ENCODE data around the gene CSNK1G3.

CSNK1G3 gene

DNA sequence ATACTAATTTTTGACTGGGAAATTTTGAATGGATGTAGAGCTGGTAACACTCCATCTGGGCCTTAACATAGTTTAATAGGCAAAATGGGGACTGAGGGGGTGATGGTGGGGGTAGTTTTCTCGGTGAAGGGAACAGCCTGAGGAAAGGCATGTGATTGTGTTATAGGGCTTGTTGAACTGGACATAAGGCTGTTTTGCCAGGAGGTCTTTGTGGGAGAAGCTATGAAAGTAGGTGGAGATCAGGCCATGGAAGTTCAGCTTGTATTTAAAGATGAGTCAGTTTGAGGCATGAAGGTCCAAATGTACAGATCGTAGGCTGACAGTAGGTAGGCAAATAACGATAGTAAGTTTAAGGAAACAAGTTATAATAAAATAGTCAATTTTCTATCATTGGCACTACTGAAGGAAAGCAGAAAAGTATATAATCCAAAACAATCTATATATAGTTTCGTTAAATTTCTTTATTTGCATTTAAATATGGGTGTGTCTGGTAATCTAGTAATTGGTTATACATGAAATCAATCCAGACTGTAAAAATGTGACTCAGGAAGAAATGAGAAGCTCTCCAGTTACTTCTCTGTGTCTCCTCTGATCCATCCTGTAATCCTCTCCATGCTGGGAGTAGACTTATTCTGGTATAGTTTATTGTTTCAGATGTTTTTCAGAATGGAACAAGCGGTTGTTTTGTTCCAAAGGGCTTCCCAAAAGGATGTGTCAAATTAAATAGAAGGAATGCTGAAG, 2.8 kb downstream of the CSNK1G3 start:
- no peak for DNase-seq

DNA sequence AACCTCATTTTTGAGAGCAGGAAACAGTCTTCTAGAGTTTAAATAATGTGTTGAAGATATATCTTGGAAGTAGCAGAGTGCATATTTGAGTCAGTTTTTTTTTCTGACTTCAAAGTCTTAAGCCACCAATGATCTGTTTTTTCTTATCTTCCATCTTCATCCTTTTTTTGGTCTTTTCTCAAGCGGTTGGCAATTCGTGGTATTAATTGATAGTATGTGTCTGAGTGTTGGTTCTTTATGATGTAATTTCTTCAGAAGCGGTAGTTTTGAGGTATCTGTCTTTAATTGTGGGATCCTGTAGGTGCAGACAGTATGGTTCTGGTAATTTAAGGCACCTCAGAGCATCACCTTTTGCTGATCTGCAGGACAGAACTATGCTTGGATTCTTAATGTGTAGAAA, 3.9 kb downstream of the CSNK1G3 start:
- DNase-seq = no peak

- no peak for DNase-seq
Measured at GRCh38 chr5:123517476-123517875, 5.5 kb downstream of the CSNK1G3 start.

GRCh38 chr5:123518111-123518510, 6.1 kb downstream of the CSNK1G3 start:
- no peak for DNase-seq

DNA sequence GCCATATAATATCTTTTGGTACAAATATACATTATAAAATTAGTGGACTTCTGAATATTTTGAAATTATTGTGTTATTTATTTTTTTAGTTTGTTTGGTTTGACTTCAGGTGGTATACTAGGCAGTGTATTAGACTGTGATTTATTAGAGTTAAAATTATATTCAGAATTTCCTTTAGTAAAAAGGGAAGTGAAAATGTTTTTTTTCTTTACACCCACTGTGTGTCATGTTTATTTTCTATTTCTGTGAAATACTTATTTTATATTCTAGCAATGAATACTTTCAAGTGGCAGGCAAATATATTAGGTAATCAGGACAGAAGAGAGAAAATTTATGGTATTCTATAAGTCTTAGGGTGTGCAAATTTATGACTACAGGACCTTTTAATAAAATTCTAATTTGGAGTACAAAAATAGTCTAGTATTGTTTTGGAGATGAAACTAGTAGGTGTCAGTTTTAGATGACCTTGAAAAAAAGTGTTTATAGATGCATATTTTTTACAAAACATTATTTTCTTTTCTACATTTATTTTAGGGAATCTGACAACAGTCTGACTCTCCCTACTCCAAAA, 8.8 kb downstream of the CSNK1G3 start:
- no peak for DNase-seq

DNA sequence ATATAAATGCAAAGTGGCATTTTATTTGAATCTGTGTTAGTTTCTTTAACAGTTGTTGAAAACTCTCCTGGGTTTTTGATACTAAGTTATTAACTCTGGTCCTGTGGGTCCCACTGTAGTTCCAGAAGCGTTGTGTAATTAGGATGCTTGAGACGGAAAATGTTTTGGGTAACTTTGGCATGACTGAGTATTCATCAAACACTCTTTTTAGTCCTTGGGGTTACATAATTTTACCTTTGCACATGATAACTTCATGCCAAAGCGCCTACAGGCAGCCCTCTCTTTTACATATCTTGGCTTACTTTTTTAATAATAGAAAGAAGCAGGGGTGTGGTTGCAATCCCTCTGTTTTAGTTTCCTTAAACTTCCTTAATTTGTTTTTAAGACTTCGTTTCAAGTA, 12.2 kb downstream of the CSNK1G3 start:
- no peak for DNase-seq

DNA sequence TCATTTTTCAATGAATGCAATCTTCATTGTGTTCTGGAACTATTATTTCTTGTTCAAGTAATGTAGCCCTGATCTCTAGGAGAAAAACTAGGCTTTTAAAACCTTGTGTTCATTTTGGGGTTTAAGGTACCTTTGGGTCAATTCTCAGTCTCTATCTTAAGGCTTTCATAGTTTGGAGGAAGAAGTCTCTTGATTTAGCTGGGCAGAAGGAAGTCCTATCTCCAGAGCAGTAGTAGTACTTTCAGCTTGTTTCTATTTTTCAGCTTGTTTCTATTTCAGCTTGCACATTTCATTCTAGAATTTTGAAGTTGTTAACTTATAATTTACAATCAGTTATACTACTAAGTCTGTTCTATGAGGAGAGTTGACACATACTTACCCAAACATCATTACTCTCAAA, 15.2 kb downstream of the CSNK1G3 start:
- DNase-seq = no peak

- no peak for DNase-seq
Measured at GRCh38 chr5:123528065-123528464, 16.1 kb downstream of the CSNK1G3 start.

- DNase-seq = no peak
Measured at GRCh38 chr5:123528878-123529277, 16.9 kb downstream of the CSNK1G3 start.

DNA sequence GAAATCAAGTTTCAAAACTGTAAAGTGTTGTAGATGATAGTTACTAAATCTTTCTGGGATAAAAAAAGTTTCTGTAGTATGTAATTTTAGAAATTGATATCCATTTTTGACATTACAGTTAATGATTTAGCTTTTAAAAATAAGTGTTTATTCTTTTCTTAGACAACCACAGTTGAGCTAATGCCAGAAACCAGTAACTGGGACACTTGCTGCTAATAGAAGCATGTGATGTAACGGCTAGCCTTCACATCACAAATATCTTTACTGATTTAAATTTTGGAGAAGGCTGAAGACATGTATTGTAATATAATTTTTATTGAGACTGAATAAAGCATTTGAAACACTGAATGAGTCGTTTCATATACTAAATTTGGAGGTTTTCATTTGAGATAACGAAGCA, 18.8 kb downstream of the CSNK1G3 start:
- DNase-seq = no peak

GRCh38 chr5:123535648-123536047, 23.7 kb downstream of the CSNK1G3 start:
- DNase-seq = no peak

DNA sequence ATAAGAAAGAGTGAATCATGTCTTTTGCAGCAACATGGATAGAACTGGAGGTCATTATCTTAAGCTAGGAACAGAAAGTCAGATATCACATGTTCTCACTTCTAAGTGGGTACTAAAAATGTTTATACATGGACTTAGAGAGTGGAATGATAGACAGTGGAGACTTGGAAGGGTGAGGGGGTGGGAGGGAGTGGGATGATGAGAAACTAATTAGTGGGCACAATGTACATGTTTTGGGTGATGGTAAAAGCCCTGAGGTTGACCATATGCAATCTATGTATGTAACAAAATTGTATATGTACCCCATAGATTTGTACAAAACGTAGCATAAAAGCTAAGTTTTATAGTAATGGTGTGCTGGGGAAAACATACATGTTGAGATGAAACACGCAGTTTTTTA, 25.3 kb downstream of the CSNK1G3 start:
- DNase-seq = no peak

GRCh38 chr5:123537845-123538244, 25.9 kb downstream of the CSNK1G3 start:
- no peak for DNase-seq

DNA sequence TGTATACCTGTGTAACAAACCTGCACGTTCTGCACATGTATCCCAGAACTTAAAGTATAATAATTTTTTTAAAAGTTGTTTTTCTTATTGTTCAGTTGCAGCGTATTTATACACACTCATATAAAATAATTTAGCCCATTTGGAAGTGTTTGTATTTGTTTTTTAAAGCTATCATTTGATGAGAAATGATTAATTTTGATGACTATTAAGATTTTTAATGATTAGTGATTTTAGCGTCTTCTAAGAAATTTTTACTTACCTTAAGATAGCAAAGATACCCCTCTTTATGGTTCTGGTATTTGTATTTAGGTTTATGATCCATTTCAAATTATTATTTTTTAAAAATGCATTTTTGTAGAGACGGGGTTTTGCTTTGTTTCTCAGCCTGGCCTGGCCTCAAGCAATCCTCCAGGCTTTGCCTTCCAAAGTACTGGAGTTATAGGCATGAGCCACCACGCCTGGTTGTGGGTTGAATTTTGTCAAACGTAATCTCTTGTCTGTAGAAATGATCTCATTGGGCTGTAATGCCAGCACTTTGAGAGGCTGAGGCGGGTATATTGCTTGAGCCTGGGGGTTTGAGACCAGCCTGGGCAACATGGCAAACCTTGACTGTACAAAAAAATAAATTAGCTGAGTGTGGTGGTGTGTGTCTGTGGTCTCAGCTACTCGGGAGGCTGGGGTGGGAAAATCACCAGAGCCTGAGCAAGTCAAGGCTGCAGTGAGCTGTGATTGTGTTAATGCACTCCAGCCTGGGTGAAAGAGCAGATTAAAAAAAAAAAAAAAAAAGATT, 26.9 kb downstream of the CSNK1G3 start:
- no peak for DNase-seq

- no peak for DNase-seq
Measured at GRCh38 chr5:123540534-123540933, 28.6 kb downstream of the CSNK1G3 start.

DNA sequence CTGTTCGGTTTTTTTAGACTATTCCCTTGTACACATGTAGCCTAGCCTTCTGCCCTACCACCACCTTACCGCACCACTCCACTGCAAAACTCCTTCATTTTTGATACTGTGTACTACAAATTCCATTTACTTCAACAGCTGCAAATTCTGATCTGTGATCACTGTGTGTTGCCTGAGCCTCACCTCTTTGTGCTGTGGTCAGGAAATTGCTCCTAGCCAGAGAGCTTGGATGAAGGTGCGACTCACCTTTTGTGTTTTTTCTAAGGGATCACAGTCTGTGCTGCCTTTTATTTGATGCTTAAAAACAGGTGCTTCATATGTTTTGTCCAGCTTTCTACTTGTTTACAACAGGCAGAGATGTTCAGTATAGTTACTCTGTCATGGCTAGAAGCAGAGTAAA, 31.5 kb downstream of the CSNK1G3 start:
- DNase-seq = no peak

DNA sequence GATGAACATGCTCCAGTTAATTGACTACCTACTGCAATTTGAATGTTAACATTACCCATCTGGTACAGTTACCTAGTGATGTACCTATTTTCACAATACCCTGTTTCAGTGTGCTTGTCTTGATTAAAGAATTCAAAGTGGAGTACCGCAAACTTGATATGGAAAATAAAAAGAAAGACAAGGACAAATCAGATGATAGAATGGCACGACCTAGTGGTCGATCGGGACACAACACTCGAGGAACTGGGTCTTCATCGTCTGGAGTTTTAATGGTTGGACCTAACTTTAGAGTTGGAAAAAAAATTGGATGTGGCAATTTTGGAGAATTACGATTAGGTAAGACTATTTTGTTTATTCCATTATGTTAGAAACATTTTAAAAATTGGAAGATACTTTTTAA, 33.5 kb downstream of the CSNK1G3 start:
- peak in 1 of 2 experiments; percentile 6 for DNase-seq

DNA sequence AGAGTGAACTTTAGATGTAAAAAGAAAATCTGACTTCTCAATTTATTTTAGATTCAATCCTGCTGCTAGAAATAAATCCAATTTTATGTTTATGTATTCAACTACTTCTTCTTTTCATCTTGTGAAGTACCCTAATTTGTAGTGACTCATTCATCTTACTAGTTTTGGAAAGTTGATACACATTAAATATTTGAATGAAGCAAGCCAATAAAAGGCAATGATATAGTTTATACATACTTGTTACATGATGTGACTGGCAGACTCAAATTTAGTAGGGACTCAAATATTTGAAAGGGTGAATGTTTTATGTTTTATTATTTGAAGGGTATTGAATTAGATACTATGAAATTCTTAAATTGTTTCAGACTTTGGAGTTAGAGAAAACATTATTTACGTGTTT, 34.7 kb downstream of the CSNK1G3 start:
- DNase-seq = no peak

DNA sequence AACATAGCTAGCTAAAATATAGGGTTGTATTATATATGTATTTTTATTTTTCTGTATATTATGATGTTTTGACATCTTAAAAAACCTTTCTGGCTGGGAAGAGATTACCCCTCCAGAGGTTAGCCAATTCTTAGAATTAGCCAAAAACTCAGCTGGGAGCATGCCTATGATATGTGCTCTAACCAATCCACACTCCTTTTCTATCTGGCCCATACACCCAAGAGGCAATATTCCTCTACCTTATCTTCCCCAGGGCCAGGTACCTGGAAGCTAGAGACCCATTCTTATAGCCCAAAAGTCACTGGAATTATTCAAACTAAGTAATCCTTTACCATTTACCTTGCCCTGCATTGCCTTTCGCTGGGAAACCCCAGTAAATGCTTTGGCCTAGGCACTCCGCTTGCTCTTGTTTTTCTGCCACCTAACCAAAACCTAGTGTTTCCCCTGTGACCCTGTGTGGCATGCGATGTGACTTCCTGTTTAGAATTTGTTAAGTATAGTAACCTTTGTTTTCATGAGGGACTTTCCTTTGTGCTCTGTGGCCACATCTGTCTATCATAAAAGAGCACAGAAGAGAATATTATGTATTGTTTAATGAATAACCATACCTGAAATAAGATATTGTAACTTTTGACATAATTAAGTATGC, 37.4 kb downstream of the CSNK1G3 start:
- no peak for DNase-seq

- DNase-seq = no peak
Measured at GRCh38 chr5:123554601-123555000, 42.6 kb downstream of the CSNK1G3 start.

DNA sequence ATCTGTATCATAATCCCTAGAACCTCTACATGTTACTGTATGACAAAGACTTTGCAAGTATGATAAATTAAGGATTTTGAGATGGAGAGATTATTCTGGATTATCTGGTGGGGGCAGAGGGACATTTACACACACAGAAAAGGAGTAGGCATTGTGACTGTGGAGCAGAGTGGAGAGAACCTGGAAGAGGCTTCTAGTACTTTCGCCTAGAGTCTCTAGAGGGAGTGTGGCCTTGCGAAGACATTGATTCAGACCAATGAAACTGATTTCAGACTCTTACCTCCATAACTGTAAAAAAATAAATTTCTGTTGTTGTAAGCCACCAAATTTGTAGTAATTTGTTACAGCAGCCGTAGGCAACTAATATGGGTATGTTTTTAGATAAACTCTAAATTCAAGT, 45.9 kb downstream of the CSNK1G3 start:
- DNase-seq = no peak

DNA sequence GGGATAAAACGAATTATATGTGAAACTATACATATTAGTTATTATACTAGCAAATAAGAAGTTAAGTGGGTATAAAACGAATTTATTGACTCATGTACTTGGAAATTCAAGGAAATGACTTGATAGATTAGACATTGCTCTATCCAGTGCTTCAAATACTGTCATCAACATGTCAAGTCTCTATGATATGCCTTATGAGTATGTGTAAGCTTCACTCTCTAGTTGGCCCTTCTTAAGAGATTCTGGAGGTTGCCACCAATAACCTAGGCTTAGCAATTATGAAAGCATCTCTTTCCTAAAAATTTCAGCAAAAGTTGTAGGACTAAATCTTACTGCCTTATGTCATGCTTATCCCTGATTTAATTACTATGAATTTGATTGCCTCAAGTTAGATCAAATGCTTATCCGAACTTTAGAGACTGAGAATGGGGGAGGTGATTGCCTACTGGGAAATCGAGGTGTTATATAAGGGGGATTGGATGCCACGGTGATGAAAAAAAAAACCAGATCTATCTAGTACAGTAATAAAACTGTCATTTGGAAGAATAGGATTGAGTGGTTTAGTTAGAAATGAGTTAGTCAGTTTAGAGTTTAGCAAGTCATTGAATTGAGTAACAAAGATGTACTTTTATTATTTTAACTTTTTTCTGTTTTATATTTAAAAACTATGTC, 46.9 kb downstream of the CSNK1G3 start:
- DNase-seq = no peak

GRCh38 chr5:123559434-123559775, 47.4 kb downstream of the CSNK1G3 start:
- DNase-seq = no peak
